ENCODE measurements around the gene EVX2.

Gene EVX2

DNA sequence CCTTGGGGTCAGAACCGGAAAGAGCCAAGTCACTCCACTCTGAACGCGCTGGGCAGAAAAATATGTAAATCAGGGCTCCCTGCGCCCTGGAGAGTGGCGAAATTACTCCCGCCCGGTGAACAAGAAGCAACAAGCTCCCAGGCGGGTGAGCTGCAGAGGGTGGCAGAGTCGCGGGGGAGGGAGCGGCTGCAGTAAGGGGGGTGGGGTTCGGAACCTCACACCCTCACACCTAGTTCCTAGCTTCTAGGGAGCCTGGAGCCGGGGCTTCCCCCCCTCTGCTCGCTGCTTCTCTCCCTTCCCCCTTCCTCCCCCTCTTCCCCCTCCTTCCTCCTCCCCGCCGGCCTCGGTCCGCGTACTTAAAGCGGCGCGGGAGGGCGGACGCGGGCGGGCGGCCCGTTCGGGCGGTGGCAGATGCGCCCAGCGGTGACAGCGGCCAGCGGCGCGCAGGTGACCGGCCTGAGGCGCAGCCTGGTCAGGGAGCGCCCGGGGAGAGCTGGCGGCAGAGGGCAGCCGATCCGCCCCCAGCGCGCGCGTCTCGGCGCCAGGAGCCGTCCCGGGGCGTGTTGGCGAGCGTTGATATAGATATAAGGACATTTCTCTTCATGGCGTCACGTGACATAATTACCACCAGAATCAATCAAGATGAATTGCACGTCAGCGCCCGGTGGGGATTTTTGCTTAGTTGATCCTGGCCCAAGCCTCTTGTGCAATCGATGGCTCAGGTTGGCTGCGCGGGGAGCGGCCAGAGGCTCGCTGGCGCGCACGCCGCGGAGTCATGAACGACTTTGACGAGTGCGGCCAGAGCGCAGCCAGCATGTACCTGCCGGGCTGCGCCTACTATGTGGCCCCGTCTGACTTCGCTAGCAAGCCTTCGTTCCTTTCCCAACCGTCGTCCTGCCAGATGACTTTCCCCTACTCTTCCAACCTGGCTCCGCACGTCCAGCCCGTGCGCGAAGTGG is 23.1 kb upstream of the EVX2 start, which contains the start of gene HOXD11 (continued):
- TF ChIP-seq PRDM2 (tag by site-specific recombination; IDR thresholded peaks at IDR 0.05; ENCODE audit: borderline replicate concordance): no peak
- no peak for TF ChIP-seq YY2 (tag by site-specific recombination; IDR thresholded peaks at IDR 0.05)
- peak; percentile 18; the same call in 1 of the 2 replicates for TF ChIP-seq HIC1 (tag by site-specific recombination; IDR thresholded peaks at IDR 0.05)
- TF ChIP-seq ZSCAN5A (tag by site-specific recombination; IDR thresholded peaks at IDR 0.05): no peak
- TF ChIP-seq ZNF423 (tag by site-specific recombination; IDR thresholded peaks at IDR 0.05): peak; percentile 75
- no peak for TF ChIP-seq ZNF585B (tag by site-specific recombination; IDR thresholded peaks at IDR 0.05)
- TF ChIP-seq FEZF1 (tag by site-specific recombination; IDR thresholded peaks at IDR 0.05): peak; percentile 59
- peak; percentile 72 for TF ChIP-seq KLF10 (tag by site-specific recombination; IDR thresholded peaks at IDR 0.05)
- TF ChIP-seq, protein P1, sequence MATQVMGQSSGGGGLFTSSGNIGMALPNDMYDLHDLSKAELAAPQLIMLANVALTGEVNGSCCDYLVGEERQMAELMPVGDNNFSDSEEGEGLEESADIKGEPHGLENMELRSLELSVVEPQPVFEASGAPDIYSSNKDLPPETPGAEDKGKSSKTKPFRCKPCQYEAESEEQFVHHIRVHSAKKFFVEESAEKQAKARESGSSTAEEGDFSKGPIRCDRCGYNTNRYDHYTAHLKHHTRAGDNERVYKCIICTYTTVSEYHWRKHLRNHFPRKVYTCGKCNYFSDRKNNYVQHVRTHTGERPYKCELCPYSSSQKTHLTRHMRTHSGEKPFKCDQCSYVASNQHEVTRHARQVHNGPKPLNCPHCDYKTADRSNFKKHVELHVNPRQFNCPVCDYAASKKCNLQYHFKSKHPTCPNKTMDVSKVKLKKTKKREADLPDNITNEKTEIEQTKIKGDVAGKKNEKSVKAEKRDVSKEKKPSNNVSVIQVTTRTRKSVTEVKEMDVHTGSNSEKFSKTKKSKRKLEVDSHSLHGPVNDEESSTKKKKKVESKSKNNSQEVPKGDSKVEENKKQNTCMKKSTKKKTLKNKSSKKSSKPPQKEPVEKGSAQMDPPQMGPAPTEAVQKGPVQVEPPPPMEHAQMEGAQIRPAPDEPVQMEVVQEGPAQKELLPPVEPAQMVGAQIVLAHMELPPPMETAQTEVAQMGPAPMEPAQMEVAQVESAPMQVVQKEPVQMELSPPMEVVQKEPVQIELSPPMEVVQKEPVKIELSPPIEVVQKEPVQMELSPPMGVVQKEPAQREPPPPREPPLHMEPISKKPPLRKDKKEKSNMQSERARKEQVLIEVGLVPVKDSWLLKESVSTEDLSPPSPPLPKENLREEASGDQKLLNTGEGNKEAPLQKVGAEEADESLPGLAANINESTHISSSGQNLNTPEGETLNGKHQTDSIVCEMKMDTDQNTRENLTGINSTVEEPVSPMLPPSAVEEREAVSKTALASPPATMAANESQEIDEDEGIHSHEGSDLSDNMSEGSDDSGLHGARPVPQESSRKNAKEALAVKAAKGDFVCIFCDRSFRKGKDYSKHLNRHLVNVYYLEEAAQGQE (tag by site-specific recombination; IDR thresholded peaks at IDR 0.05): no peak
- TF ChIP-seq ZBTB48 (tag by site-specific recombination; IDR thresholded peaks at IDR 0.05): no peak
- TF ChIP-seq ZNF629 (tag by site-specific recombination; IDR thresholded peaks at IDR 0.05): peak; percentile 78
- TF ChIP-seq ZNF341 (tag by site-specific recombination; IDR thresholded peaks at IDR 0.05; ENCODE audit: low read depth): peak; percentile 86
- no peak for TF ChIP-seq ZNF175 (tag by site-specific recombination; IDR thresholded peaks at IDR 0.05)
- no peak for TF ChIP-seq ZNF133 (tag by site-specific recombination; IDR thresholded peaks at IDR 0.05)
- no peak for TF ChIP-seq ZNF488 (tag by site-specific recombination; IDR thresholded peaks at IDR 0.05)
- no peak; the same call in 1 of the 2 replicates for TF ChIP-seq HOXC10 (CRISPR knock-in tag; IDR thresholded peaks at IDR 0.05)
- TF ChIP-seq, protein P2, sequence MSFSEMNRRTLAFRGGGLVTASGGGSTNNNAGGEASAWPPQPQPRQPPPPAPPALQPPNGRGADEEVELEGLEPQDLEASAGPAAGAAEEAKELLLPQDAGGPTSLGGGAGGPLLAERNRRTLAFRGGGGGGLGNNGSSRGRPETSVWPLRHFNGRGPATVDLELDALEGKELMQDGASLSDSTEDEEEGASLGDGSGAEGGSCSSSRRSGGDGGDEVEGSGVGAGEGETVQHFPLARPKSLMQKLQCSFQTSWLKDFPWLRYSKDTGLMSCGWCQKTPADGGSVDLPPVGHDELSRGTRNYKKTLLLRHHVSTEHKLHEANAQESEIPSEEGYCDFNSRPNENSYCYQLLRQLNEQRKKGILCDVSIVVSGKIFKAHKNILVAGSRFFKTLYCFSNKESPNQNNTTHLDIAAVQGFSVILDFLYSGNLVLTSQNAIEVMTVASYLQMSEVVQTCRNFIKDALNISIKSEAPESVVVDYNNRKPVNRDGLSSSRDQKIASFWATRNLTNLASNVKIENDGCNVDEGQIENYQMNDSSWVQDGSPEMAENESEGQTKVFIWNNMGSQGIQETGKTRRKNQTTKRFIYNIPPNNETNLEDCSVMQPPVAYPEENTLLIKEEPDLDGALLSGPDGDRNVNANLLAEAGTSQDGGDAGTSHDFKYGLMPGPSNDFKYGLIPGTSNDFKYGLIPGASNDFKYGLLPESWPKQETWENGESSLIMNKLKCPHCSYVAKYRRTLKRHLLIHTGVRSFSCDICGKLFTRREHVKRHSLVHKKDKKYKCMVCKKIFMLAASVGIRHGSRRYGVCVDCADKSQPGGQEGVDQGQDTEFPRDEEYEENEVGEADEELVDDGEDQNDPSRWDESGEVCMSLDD (tag by site-specific recombination; IDR thresholded peaks at IDR 0.05): no peak; the same call in 1 of the 2 replicates
- no peak for TF ChIP-seq ZNF221 (tag by site-specific recombination; IDR thresholded peaks at IDR 0.05; ENCODE audit: borderline replicate concordance)
- TF ChIP-seq ZNF549 (tag by site-specific recombination; IDR thresholded peaks at IDR 0.05): no peak
- 0 out of 2 replicates have a peak, but pooled peaks have one; percentile 34 for TF ChIP-seq KLF17 (tag by site-specific recombination; IDR thresholded peaks at IDR 0.05)
